ENCODE data around the gene SULT6B1.

The SULT6B1 gene

DNA sequence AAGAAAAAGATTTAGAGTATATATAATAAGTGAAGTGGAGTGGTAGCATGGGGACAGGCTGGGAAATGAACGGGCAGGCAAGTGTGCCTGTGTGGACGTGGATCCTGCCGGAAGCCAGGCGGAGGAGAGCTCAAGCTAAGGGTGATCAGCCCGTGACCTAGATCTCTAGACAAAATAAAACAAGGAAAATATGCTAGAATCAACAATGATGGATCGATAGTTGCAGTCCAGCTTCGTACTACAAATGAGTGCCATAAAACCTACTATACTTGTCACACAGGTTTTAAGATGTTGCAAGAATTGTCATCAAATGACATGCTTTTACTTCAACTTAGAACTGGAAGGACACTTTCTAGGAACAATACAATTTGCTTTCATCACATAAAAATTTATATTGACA lies 40.1 kb downstream of the SULT6B1 start:
- no peak overlapping the region for H3K27ac ChIP-seq (ENCODE audit: low read depth, low read length)
- H3K27me3 ChIP-seq (ENCODE audit: low read length), result no peaks in the 10 kb centered on the region
- no peaks in the 10 kb centered on the region for H3K36me3 ChIP-seq (ENCODE audit: low read length)
- H3K4me3 ChIP-seq (ENCODE audit: insufficient read depth, low read length, poor library complexity, severe bottlenecking), result no peak overlapping the region
- no peak overlapping the region for H2AFZ ChIP-seq (ENCODE audit: low read depth, low read length, severe bottlenecking)
- no peaks in the 10 kb centered on the region for H3F3A ChIP-seq (ENCODE audit: insufficient read depth)
- no peaks in the 10 kb centered on the region for H3K9me2 ChIP-seq (replicated peaks; ENCODE audit: insufficient read depth, low read length)
- TF ChIP-seq CTCF (IDR thresholded peaks at IDR 0.05; ENCODE audit: insufficient read depth, low read length, poor library complexity, severe bottlenecking) (no peak), EZH2phosphoT487 (conservative IDR thresholded peaks at IDR 0.05; ENCODE audit: low read length) (no peak)
- H3K9ac ChIP-seq (ENCODE audit: low read length), result no peak overlapping the region
- no peaks in the 10 kb centered on the region for H3K9me3 ChIP-seq (ENCODE audit: insufficient read depth, low read length)
- no peak overlapping the region for H3K4me2 ChIP-seq (ENCODE audit: low read depth, low read length, poor library complexity, severe bottlenecking)
- no peaks in the 10 kb centered on the region for H3K79me2 ChIP-seq (ENCODE audit: insufficient read depth, low read length)
- H4K20me1 ChIP-seq (ENCODE audit: low read depth, low read length), result no peaks in the 10 kb centered on the region

DNA sequence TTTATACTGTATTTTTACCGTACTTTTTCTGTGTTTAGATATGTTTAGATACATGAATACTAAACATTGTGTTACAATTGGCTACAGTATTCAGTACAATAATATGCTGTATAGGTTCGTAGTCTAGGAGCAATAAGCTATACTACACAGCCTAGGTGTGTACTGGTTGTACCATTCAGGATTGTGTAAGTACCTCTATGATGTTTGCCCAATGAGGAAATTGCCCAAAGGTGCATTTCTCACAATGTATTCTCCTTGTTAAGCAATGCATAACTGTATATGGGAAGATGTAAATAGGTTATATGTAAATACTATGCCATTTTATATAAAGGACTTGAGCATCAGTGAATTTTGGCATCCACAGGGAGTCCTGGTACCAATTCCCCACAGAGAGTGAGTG lies 42.4 kb downstream of the SULT6B1 start:
- no peak overlapping the region for H3K9ac ChIP-seq (ENCODE audit: low read length)
- H3K27me3 ChIP-seq (ENCODE audit: low read length), result no peaks in the 10 kb centered on the region
- H3K4me2 ChIP-seq (ENCODE audit: low read depth, low read length, poor library complexity, severe bottlenecking), result no peak overlapping the region
- no peaks in the 10 kb centered on the region for H3K79me2 ChIP-seq (ENCODE audit: insufficient read depth, low read length)
- no peak overlapping the region for H3K4me3 ChIP-seq (ENCODE audit: insufficient read depth, low read length, poor library complexity, severe bottlenecking)
- no peaks in the 10 kb centered on the region for H3K9me3 ChIP-seq (ENCODE audit: insufficient read depth, low read length)
- no peaks in the 10 kb centered on the region for H3K9me2 ChIP-seq (replicated peaks; ENCODE audit: insufficient read depth, low read length)
- TF ChIP-seq EZH2phosphoT487 (conservative IDR thresholded peaks at IDR 0.05; ENCODE audit: low read length), result no peak
- TF ChIP-seq CTCF (IDR thresholded peaks at IDR 0.05; ENCODE audit: insufficient read depth, low read length, poor library complexity, severe bottlenecking), result no peak
- no peak overlapping the region for H2AFZ ChIP-seq (ENCODE audit: low read depth, low read length, severe bottlenecking)
- no peaks in the 10 kb centered on the region for H3K36me3 ChIP-seq (ENCODE audit: low read length)
- no peaks in the 10 kb centered on the region for H4K20me1 ChIP-seq (ENCODE audit: low read depth, low read length)
- H3F3A ChIP-seq (ENCODE audit: insufficient read depth), result no peaks in the 10 kb centered on the region
- no peak overlapping the region for H3K27ac ChIP-seq (ENCODE audit: low read depth, low read length)

- Histone ChIP-seq H3K9ac (ENCODE audit: low read length) (no peak overlapping the region), H3K9me3 (ENCODE audit: insufficient read depth, low read length) (no peaks in the 10 kb centered on the region), H2AFZ (ENCODE audit: low read depth, low read length, severe bottlenecking) (no peak overlapping the region), H3K36me3 (ENCODE audit: low read length) (no peaks in the 10 kb centered on the region), H3K9me2 (replicated peaks; ENCODE audit: insufficient read depth, low read length) (no peaks in the 10 kb centered on the region), H3K27me3 (ENCODE audit: low read length) (no peaks in the 10 kb centered on the region), H3K4me3 (ENCODE audit: insufficient read depth, low read length, poor library complexity, severe bottlenecking) (no peak overlapping the region), H3F3A (ENCODE audit: insufficient read depth) (no peaks in the 10 kb centered on the region), H3K27ac (ENCODE audit: low read depth, low read length) (no peak overlapping the region), H3K4me2 (ENCODE audit: low read depth, low read length, poor library complexity, severe bottlenecking) (no peak overlapping the region), H4K20me1 (ENCODE audit: low read depth, low read length) (no peaks in the 10 kb centered on the region), H3K79me2 (ENCODE audit: insufficient read depth, low read length) (no peaks in the 10 kb centered on the region)
- TF ChIP-seq EZH2phosphoT487 (conservative IDR thresholded peaks at IDR 0.05; ENCODE audit: low read length) (no peak), CTCF (IDR thresholded peaks at IDR 0.05; ENCODE audit: insufficient read depth, low read length, poor library complexity, severe bottlenecking) (no peak)
Observed at GRCh38 chr2:37143974-37144373, 44.5 kb downstream of the SULT6B1 start.

DNA sequence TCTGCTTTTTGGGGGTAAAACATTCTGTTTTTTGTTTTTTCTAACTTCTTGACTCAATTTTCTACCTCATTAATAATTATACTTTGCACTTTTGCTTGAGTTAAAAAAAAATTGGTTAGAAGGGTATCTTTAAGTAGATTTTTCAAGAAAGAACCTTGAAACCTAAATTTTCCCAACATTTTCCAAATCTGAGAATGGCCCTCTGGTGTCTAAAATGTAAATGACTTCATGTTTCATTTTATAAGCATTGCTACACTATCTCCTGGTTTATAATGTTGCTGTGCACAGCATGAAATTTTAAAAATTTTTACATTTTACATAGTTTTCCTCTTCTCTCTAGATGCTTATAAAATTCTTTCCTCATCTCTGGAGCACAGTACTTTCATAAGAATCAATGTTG lies 45.9 kb downstream of the SULT6B1 start:
- Histone ChIP-seq H3K79me2 (ENCODE audit: insufficient read depth, low read length) (no peaks in the 10 kb centered on the region), H3F3A (ENCODE audit: insufficient read depth) (no peaks in the 10 kb centered on the region), H3K9me3 (ENCODE audit: insufficient read depth, low read length) (no peaks in the 10 kb centered on the region), H3K9me2 (replicated peaks; ENCODE audit: insufficient read depth, low read length) (no peaks in the 10 kb centered on the region), H3K36me3 (ENCODE audit: low read length) (no peaks in the 10 kb centered on the region), H4K20me1 (ENCODE audit: low read depth, low read length) (no peaks in the 10 kb centered on the region), H2AFZ (ENCODE audit: low read depth, low read length, severe bottlenecking) (no peak overlapping the region), H3K4me2 (ENCODE audit: low read depth, low read length, poor library complexity, severe bottlenecking) (no peak overlapping the region), H3K27ac (ENCODE audit: low read depth, low read length) (no peak overlapping the region), H3K27me3 (ENCODE audit: low read length) (no peaks in the 10 kb centered on the region), H3K4me3 (ENCODE audit: insufficient read depth, low read length, poor library complexity, severe bottlenecking) (no peak overlapping the region), H3K9ac (ENCODE audit: low read length) (no peak overlapping the region)
- TF ChIP-seq CTCF (IDR thresholded peaks at IDR 0.05; ENCODE audit: insufficient read depth, low read length, poor library complexity, severe bottlenecking) (no peak), EZH2phosphoT487 (conservative IDR thresholded peaks at IDR 0.05; ENCODE audit: low read length) (no peak)

Measured in SU-DHL-6 (cell line).